HG03571 (cell line): ENCODE measurements around the gene C3.

Source experiments
- ATAC-seq: cut with Tn5 transposase; IDR thresholded peaks from one replicate; pipeline ENCODE4 v1.9.1; 2021; ENCODE audit not compliant: unreplicated experiment

The C3 gene

DNA sequence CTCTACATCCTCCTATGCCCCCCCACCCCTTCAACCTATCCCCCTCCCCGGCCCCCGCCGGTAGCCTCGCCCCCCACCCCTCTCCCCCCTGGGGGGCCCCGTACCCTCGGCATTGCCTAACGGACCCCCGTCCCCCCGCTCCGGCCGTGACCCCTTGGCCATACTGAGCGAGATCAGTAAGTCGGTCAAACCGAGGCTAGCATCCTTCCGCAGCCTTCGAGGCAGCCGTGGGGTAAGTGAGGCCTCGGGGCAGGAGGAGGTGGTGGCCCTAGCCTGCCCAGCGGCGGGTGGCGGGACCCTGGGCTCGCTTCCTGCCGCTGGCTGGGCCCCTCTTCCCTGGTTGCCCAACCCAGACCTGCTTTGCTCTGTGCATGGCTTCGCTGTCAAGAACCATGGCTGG is 25.5 kb upstream of the C3 start:
- no peak for ATAC-seq

DNA sequence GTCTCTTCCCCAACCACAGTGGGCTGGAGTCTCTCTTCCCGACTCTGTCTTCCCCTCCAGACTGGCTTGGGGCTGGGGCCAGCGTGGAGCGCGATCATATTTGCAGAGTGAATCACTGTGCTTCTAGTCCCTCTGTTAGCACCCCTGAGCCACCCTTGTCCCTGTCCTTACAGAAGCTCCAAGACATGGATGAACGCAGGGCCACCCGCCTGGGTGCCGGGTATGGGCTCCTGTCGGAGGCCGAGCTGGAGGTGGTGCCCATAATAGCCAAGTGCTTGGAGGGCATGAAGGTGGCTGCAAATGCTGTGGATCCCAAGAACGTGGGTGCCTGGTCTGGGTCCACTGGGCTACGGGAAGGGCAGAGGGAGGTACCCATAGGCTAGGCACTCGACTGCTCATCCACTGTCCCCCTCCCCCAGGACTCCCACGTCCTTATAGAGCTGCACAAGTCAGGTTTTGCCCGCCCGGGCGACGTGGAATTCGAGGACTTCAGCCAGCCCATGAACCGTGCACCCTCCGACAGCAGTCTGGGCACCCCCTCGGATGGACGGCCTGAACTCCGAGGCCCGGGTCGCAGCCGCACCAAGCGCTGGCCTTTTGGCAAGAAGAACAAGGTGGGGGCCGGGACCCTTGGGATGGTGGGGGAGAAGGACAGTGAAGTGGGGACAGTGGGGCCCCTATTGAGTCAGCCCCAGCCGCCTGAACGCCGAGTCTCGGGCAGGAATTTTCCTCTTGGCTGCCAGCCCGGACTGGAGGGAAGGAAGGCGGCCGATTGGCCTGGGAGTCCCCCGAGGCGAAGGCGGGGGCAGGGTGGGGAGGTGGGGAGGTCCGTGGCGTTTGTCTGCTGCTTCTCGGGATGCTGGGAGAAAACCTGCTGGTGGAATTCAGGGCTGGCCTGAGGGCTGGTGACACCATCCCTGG is 24.2 kb upstream of the C3 start:
- ATAC-seq = no peak

DNA sequence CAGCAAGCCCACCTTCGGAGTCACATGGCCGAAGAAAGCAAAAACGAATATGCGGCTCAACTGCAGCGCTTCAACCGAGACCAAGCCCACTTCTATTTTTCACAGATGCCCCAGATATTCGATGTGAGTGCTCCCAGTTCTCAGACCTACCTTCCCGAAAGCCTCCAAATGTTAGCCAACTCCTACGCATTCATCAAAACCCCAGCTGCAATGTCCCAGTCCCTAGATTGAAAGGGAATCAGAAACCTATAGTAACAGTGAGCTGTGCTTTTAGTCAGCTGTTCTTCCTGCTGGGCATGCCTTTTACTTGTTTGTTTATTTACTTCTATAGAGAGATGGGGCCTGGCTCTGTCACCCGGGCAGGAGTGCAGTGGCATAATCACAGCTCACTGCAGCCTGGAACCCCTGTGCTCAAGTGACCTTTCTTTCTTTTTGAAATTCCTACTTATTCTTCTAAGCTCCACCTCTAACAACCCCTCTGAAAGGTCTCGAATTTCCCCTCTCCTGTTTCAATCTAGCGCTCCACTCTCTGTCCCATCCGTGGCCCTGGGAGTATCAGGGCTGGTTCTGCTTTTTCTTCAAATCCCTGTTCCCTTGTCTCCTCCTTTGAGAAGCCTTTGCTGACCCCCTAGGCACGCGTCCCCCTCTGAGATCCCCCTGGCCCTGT is 23.4 kb upstream of the C3 start:
- ATAC-seq = no peak

- ATAC-seq = no peak
These were observed 22.6 kb upstream of the C3 start for GRCh38 chr19:6743066-6743465.

GRCh38 chr19:6740589-6741343 is 20.3 kb upstream of the C3 start:
- ATAC-seq = no peak

- ATAC-seq = no peak
These were observed 19.6 kb upstream of the C3 start for GRCh38 chr19:6739883-6740588.

GRCh38 chr19:6739390-6739882 is 19.0 kb upstream of the C3 start, which contains the start of gene TRIP10:
TSS of gene TRIP10 (plus strand) at chr19:6739680. CDS start at chr19:6739762, 82 bp downstream.
- ATAC-seq = no peak

DNA sequence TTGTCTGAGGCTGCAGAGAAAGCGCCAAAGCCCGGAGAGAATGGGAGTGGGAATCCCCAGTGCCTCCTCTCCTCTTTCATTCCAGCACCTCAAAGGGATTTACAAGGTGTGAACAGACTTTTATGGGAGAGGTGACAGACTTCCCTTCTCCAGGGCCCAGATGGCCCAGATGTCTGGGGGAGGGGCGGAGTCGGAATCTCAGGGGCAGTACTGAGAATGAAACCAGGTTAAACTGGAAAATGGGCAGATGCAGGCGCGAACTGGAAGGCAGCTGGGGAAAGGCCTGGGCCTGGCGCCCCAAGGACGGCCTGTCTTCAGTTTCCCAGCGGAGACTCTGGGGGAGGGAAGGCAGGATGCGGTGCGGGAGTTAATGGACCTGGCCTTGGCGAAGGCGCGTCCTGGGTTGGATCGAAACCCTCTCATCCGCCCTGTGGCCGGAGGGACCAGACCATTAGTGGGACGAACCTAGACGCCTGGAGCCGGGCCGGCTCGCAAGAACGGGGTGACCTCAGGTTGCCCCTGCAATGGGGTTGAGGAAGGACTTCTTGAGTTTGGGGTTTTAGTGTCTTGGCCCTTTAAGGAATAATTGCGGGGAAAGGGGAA is 18.4 kb upstream of the C3 start:
- ATAC-seq = no peak

DNA sequence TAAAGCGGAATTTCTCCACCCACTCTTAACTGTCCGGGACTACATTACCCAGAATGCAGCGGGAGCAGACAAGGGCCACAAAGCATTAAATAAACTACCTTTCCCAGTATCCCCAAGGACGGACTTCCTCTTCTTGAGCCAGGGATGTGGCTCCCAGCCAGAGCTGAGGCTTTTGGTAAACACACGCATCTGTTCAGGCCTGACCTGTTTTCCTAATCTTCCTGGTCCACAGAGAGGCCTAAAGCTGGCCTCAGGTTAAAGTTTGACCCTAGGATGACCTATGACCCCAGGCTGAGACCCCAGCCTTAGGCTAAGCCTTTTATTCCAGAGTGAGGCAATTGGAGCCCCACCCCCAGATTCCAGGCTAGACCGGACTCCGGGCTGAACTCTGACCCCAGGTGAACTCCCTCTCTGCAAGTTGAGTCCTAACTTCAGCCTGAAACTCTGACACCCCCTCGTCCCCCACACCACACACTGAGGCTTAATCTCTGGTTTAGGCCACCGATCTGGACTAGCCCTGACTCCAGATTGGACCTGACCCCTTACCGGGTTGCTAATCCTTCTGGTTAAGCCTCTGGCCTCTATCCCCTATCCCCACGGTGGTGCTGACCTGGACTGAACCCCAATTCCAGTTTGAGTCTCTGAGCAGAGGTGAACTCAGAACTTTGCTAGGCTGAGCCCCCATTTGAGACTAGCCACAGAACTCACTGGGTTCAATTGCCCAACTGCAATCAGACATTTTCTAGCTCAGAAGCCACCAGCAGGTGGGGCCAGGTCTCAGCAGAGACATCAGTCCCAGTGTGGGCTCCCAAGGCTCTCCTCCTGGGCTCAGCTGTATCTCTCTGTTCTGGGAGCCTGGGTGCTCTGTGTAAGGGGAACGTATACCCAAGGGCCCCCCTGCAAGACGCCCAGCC is 17.7 kb upstream of the C3 start:
- ATAC-seq = no peak

GRCh38 chr19:6737284-6737872 is 16.9 kb upstream of the C3 start, which contains the start of gene GPR108:
TSS of gene GPR108 (minus strand) at chr19:6737580. CDS start at chr19:6737576, 4 bp downstream.
- peak; percentile 54 for ATAC-seq

DNA sequence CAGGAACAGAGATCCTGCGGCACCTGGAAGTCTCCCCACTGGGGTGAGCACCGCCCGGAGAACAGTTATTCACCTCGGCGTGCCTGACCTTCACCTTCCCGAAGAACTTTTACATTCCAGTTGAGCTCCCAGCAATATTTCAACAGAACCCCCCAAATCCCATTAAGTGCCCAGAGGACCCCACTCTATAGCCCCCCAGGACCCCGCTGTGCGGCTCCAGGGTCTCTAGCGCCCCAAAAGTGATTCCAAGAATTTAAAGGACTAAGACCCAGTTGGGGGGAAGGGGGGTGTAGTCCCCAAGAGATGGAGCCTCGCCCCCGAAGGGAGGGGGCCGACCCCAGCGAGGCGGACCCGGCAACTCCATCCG is 16.4 kb upstream of the C3 start:
- ATAC-seq = no peak

DNA sequence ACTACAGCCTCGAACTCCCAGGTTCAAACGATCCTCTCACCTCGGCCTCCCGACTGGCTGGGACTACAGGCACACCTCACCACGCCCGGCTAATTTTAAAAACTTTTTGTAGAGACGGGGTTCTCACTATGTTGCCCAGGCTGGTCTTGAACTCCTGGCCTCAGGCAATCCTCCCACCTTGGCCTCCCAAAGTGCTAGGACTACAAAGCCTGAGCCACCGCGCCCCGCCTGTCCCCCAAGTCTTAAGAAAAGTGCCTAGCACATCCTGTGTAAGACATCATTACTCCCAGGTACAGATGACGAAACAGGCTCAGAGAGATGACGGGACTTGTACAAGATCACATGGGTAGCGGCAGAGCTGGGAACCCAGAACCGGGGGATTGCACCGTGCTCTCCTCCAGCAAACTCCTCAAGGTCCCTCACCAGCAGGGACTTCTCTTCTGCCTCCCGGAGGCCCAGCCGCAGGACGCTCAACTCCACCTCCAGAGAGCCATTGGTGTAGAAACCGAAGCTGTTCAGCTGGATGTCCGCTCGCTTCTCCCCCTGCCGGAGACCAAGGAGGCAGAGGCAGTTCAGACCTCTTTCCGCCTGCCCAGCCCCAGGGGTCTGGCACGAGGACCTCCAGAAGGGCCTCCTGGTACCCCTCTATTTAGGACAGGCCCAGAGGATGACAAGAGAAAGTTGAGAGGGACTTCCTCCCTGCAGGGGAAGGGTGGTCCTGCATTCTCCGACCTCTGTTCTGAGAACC is 15.9 kb upstream of the C3 start:
- no peak for ATAC-seq

- ATAC-seq = no peak
These were observed 14.9 kb upstream of the C3 start for GRCh38 chr19:6735181-6735911.

DNA sequence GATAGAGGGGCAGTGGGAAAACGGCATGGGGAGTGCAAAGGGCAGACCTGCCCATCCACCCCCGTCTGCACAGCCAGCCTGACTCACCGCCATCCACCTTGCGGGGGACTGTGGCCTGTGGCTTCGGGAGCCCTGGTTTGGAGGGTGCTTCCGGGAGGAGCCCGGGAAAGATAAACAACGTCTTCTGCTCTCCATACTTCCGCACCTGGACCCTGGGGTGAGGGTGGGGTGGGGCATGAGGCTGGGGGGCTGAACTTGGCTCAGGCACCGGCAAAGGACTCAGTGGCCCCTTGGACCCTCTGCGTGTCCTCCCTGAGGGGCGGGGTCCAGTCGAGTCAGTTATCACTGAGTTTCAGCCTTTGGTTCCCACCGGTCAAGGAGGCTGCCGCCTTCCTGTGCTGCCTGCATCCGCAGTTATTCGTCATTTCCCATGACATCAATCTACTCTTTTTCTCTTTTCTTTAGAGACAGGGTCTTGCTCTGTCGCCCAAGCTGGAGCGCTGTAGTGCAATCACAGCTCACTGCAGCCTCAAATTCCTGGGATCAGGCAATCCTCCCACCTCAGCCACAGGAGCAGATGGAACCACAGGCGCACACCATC is 13.7 kb upstream of the C3 start:
- no peak for ATAC-seq

DNA sequence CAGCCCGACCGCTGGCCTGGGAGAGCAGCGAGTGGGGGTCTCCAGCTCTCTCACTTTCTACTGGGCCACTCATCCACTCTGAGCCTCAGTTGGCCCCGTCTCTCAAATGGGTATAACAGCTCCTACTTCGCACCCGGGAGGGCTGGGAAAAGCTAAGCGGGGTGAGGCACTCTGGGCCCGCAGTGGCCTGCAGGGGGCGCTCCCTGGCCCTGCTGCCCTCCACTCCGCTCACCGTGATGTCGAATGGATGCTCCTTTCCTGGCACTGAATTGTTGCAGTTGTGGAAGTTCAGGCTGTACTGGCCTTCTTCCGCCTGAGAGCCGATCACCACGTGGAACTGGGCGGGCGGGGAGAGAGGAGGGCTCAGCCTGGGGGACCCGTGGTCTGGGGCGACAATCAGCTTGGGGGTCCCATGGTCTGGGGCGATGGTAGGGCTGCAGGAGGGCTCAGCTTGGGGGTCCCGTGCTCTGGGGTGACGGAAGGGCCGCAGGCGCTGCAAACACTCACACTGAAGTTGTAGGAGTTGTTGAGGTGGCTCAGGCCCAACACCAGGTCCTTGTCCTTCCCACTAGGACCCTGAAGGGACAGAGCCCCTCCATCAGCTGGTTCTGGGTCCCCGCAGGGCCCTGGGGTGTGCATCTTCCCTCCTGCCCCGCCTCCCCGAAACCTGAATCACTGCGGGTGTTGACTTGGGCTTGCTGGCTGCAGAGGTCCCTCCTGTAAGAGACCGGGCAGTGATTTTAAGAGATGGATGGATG is 13.1 kb upstream of the C3 start:
- ATAC-seq = no peak

- ATAC-seq = no peak
These were observed 12.4 kb upstream of the C3 start for GRCh38 chr19:6732803-6733337.
